Testis (tissue), 5 donors: ENCODE data around the gene GTF2I. TPM values are rescaled to one million over a fixed set of nuclear protein-coding genes. Genes with fewer than 3 reads are reported as not detected.

Experiments
- DNase-seq: peaks from one replicate; pipeline ENCODE4 v3.0.0-alpha.2; 2019
- H3K27ac ChIP-seq, 2 donors: fragments of 200-600 bp; sonication (generic); one replicate each; pipeline ENCODE4 v1.5.1; 2019
- H3K27me3 ChIP-seq: fragments of 200-600 bp; sonication (generic); one replicate; pipeline ENCODE4 v1.5.1; 2019
- H3K36me3 ChIP-seq: fragments of 200-600 bp; sonication (generic); one replicate; pipeline ENCODE4 v1.5.1; 2017; ENCODE audit warnings: low read depth; ENCODE audit errors: missing control alignments
- H3K4me1 ChIP-seq: fragments of 200-600 bp; sonication (generic); one replicate; pipeline ENCODE4 v1.5.1; 2019
- H3K4me3 ChIP-seq, 2 donors: fragments of 200-600 bp; sonication (generic); one replicate each; pipeline ENCODE4 v1.5.1; 2017 to 2019
- H3K9me3 ChIP-seq: fragments of 200-600 bp; sonication (generic); one replicate; pipeline ENCODE4 v1.5.1; 2017
- CTCF ChIP-seq, 3 experiments: fragments of 450-650 bp in 2 of 3; fragments of 200-600 bp in 1 of 3; sonication (generic) in 1 of 3; IDR thresholded peaks; one replicate each; pipeline ENCODE4 v1.5.1; 2016 to 2019; ENCODE audit warnings: antibody characterized with exemption in 3 of 3, mild to moderate bottlenecking in 2 of 3, moderate library complexity in 1 of 3
- POLR2A ChIP-seq: fragments of 450-650 bp; IDR thresholded peaks from one replicate; pipeline ENCODE4 v1.6.1; 2017; ENCODE audit warnings: antibody characterized with exemption, mild to moderate bottlenecking, moderate library complexity
- WGBS, 2 donors: methylation state at CpG; one replicate each; pipeline ENCODE4 v1.1.5; 2018; 5-methylcytosine and 5-hydroxymethylcytosine counted together
- intact Hi-C: fragments of 100-400 bp; cut with DNase I; formaldehyde crosslinking; loops from one replicate; pipeline ENCODE4 v1.15.1; 2023; ENCODE audit warnings: low total_unique reads
- long read RNA-seq, 2 donors: transcript quantifications; one replicate each; lab custom pipeline, GENCODE V29; 2026
- polyA plus RNA-seq: library from polyadenylated mRNA; stranded (reverse); fragments of 350-450 nt; fragmentation: Illumina TruSeq; extraction: RNeasy Lipid Tissue Mini Kit (QIAGEN cat#74804); gene quantifications from one replicate; pipeline ENCODE4 v1.2.3, GENCODE V29; 2014; ENCODE audit warnings: low read depth, low replicate concordance; ENCODE audit not compliant: insufficient read depth
- total RNA-seq, 2 donors: library from RNA; depleted of rRNA; stranded (reverse); fragments of >200 nt; gene quantifications; one replicate each; pipeline ENCODE4 v1.2.3, GENCODE V29; 2016

The GTF2I gene
- 100 to 1,000 TPM; 208 to 210 TPM for total RNA-seq
- polyA plus RNA-seq, result 83.4 TPM
- long read RNA-seq, donor 1, full-length matches to known transcripts, result 23 of 41 reads
- long read RNA-seq, donor 1, partial matches to known transcripts, result 18 of 41 reads
- long read RNA-seq, donor 1, other reads (novel, unspliced or antisense), result 0 of 41 reads
- long read RNA-seq, donor 2, full-length matches to known transcripts, result 6 of 6 reads
- long read RNA-seq, donor 2, partial matches to known transcripts, result 0 of 6 reads
- long read RNA-seq, donor 2, other reads (novel, unspliced or antisense), result 0 of 6 reads

- no peaks in the 10 kb centered on the region for H3K27me3 ChIP-seq
- H3K4me1 ChIP-seq, result peaks cover 43% of the 10 kb centered on the region
- H3K9me3 ChIP-seq, result no peaks in the 10 kb centered on the region
- TF ChIP-seq CTCF (IDR thresholded peaks at IDR 0.05) (no peak), POLR2A (no peak)
- no peak for DNase-seq
- intact Hi-C loops, result no loop called here
- peak within 1 kb of the TSS; percentile 95 to 98 for H3K4me3 ChIP-seq
- 0% methylated on average over 15 to 55 of the region's 56 CpGs for WGBS, 2 donors
- H3K36me3 ChIP-seq, result no peaks in the 10 kb centered on the region
- peak within 1 kb of the TSS; percentile 97 to 100 for H3K27ac ChIP-seq
Measured at GRCh38 chr7:74657692-74658177, at the start of gene GTF2I. GTF2I (plus strand) TSS chr7:74657718; CDS start chr7:74689129, 31,411 bp downstream.

GRCh38 chr7:74612015-74612829 is 45.3 kb upstream of the GTF2I start:
- DNase-seq, result peak; percentile 83
- Histone ChIP-seq H3K27ac (no peak overlapping the region), H3K27me3 (no peaks in the 10 kb centered on the region), H3K36me3 (no peaks in the 10 kb centered on the region), H3K4me3 (no peak overlapping the region), H3K4me1 (no peaks in the 10 kb centered on the region), H3K9me3 (no peaks in the 10 kb centered on the region)
- 54 to 69% methylated on average over 11 of the region's 11 CpGs for WGBS, 2 donors
- intact Hi-C loops, result no loop called here
- TF ChIP-seq CTCF (IDR thresholded peaks at IDR 0.05) (no peak), POLR2A (no peak)

- TF ChIP-seq CTCF (IDR thresholded peaks at IDR 0.05) (no peak), POLR2A (no peak)
- H3K36me3 ChIP-seq, result no peaks in the 10 kb centered on the region
- H3K4me3 ChIP-seq, result no peak overlapping the region
- no peaks in the 10 kb centered on the region for H3K9me3 ChIP-seq
- no peak for DNase-seq
- H3K4me1 ChIP-seq, result no peaks in the 10 kb centered on the region
- 91 to 94% methylated on average over 13 of the region's 13 CpGs for WGBS, 2 donors
- H3K27me3 ChIP-seq, result no peaks in the 10 kb centered on the region
- intact Hi-C loops, result no loop called here
- H3K27ac ChIP-seq, result no peak overlapping the region
Measured at GRCh38 chr7:74615933-74616780, 41.4 kb upstream of the GTF2I start.

- H3K27ac ChIP-seq, result no peak overlapping the region
- H3K27me3 ChIP-seq, result no peaks in the 10 kb centered on the region
- H3K36me3 ChIP-seq, result no peaks in the 10 kb centered on the region
- no peaks in the 10 kb centered on the region for H3K4me1 ChIP-seq
- no peaks in the 10 kb centered on the region for H3K9me3 ChIP-seq
- WGBS, 2 donors, result 66 to 71% methylated on average over 4 to 9 of the region's 9 CpGs
- TF ChIP-seq POLR2A (no peak), CTCF (IDR thresholded peaks at IDR 0.05) (no peak)
- intact Hi-C loops, result no loop called here
- H3K4me3 ChIP-seq, result no peak overlapping the region
- DNase-seq, result no peak
Measured at GRCh38 chr7:74617180-74617744, 40.3 kb upstream of the GTF2I start.
